OCI-LY3 (cell line): Measurements from ENCODE around the gene TTLL11.

Source experiments
- H2AFZ ChIP-seq: fragments of 200-600, 300-600 bp; shearing (Covaris generic); 2 replicates; pipeline ENCODE4 v1.6.0; 2014; ENCODE audit warnings: antibody characterized with exemption, low read depth, low read length
- H3K27ac ChIP-seq: fragments of 200-600, 300-600 bp; sonication (generic); 2 replicates; pipeline ENCODE4 v1.5.1; 2014; ENCODE audit warnings: mild to moderate bottlenecking, low read length, moderate library complexity, mixed read lengths
- H3K27me3 ChIP-seq: fragments of 200-600, 300-600 bp; sonication (generic); 2 replicates; pipeline ENCODE4 v1.6.1; 2014; ENCODE audit warnings: low read depth, low read length, mixed read lengths
- H3K36me3 ChIP-seq: fragments of 200-600, 300-600 bp; sonication (generic); replicated peaks from 2 replicates; pipeline ENCODE3; 2014; ENCODE audit warnings: low read depth, low read length, mixed read lengths
- H3K4me1 ChIP-seq: fragments of 300-600, 200-600 bp; sonication (generic); 2 replicates; pipeline ENCODE4 v1.6.1; 2014; ENCODE audit warnings: low read length, mixed read lengths
- H3K4me2 ChIP-seq: fragments of 200-600, 300-600 bp; sonication (generic); 2 replicates; pipeline ENCODE4 v1.6.1; 2014; ENCODE audit warnings: low read length, mixed read lengths
- H3K4me3 ChIP-seq: fragments of 300-600, 200-600 bp; sonication (generic); 2 replicates; pipeline ENCODE4 v1.5.1; 2014; ENCODE audit warnings: antibody characterized with exemption, mild to moderate bottlenecking, low read length, moderate library complexity
- H3K79me2 ChIP-seq: fragments of 300-600, 200-600 bp; shearing (Covaris generic); 2 replicates; pipeline ENCODE4 v1.6.1; 2014; ENCODE audit warnings: mild to moderate bottlenecking, low read length, mixed read lengths
- H3K9ac ChIP-seq: fragments of 300-600, 200-600 bp; shearing (Covaris generic); 2 replicates; pipeline ENCODE4 v1.6.0; 2014; ENCODE audit warnings: mild to moderate bottlenecking, low read length, moderate library complexity
- H3K9me3 ChIP-seq: fragments of 200-600, 300-600 bp; shearing (Covaris generic); 2 replicates; pipeline ENCODE4 v1.6.1; 2014; ENCODE audit warnings: low read length, mixed read lengths; ENCODE audit not compliant: insufficient read depth
- H4K20me1 ChIP-seq: fragments of 200-600, 300-600 bp; sonication (generic); 2 replicates; pipeline ENCODE4 v1.6.1; 2016; ENCODE audit warnings: low read length, mixed read lengths; ENCODE audit not compliant: insufficient read depth
- CTCF ChIP-seq: fragments of 200-600, 300-600 bp; sonication (generic); IDR thresholded peaks from 2 replicates; pipeline ENCODE4 v1.5.1; 2014; ENCODE audit warnings: antibody characterized with exemption, low read length, low read depth
- EZH2phosphoT487 ChIP-seq: fragments of 200-600 bp; shearing (Covaris generic); IDR thresholded peaks from 2 replicates; pipeline ENCODE4 v1.6.1; 2018; ENCODE audit warnings: antibody characterized with exemption, mixed run types, low read depth

The TTLL11 gene

GRCh38 chr9:121898856-121899255 is 194.3 kb downstream of the TTLL11 start:
- TF ChIP-seq CTCF (no peak), EZH2phosphoT487 (no peak)

GRCh38 chr9:121897140-121897539 is 196.0 kb downstream of the TTLL11 start:
- H3K4me3 ChIP-seq: no peak overlapping the region
- no peaks in the 10 kb centered on the region for H3K27me3 ChIP-seq
- no peak overlapping the region for H3K27ac ChIP-seq
- no peaks in the 10 kb centered on the region for H3K79me2 ChIP-seq
- peaks cover 9% of the 10 kb centered on the region; the same call in 1 of the 2 replicates for H3K9me3 ChIP-seq
- H4K20me1 ChIP-seq: no peaks in the 10 kb centered on the region
- no peak overlapping the region for H2AFZ ChIP-seq
- TF ChIP-seq EZH2phosphoT487 (no peak), CTCF (no peak)
- no peaks in the 10 kb centered on the region for H3K36me3 ChIP-seq
- no peak overlapping the region for H3K4me2 ChIP-seq
- H3K9ac ChIP-seq: no peak overlapping the region
- no peaks in the 10 kb centered on the region for H3K4me1 ChIP-seq

More at GRCh38 chr9:121898856-121899255, 194.3 kb downstream of the TTLL11 start:
- H3K79me2 ChIP-seq: no peaks in the 10 kb centered on the region
- no peak overlapping the region for H3K4me2 ChIP-seq
- no peaks in the 10 kb centered on the region for H4K20me1 ChIP-seq
- H3K4me1 ChIP-seq: no peaks in the 10 kb centered on the region
- no peak overlapping the region for H3K27ac ChIP-seq
- peaks cover 9% of the 10 kb centered on the region; the same call in 1 of the 2 replicates for H3K9me3 ChIP-seq
- no peak overlapping the region for H2AFZ ChIP-seq
- H3K27me3 ChIP-seq: no peaks in the 10 kb centered on the region
- H3K4me3 ChIP-seq: no peak overlapping the region
- no peak overlapping the region for H3K9ac ChIP-seq
- no peaks in the 10 kb centered on the region for H3K36me3 ChIP-seq

GRCh38 chr9:121896545-121896943 is 196.6 kb downstream of the TTLL11 start:
- H3K79me2 ChIP-seq: no peaks in the 10 kb centered on the region
- no peak for TF ChIP-seq EZH2phosphoT487
- no peak for TF ChIP-seq CTCF
- no peaks in the 10 kb centered on the region for H4K20me1 ChIP-seq
- H3K4me3 ChIP-seq: no peak overlapping the region
- no peaks in the 10 kb centered on the region for H3K27me3 ChIP-seq
- no peaks in the 10 kb centered on the region for H3K4me1 ChIP-seq
- no peak overlapping the region for H2AFZ ChIP-seq
- no peak overlapping the region for H3K9ac ChIP-seq
- no peaks in the 10 kb centered on the region for H3K36me3 ChIP-seq
- H3K4me2 ChIP-seq: no peak overlapping the region
- peaks cover 9% of the 10 kb centered on the region; the same call in 1 of the 2 replicates for H3K9me3 ChIP-seq
- H3K27ac ChIP-seq: no peak overlapping the region

GRCh38 chr9:121895818-121896544 is 197.1 kb downstream of the TTLL11 start:
- Histone ChIP-seq H3K4me2 (no peak overlapping the region), H3K4me1 (no peaks in the 10 kb centered on the region), H3K36me3 (no peaks in the 10 kb centered on the region), H2AFZ (no peak overlapping the region), H3K9ac (no peak overlapping the region), H3K9me3 (peaks cover 9% of the 10 kb centered on the region; the same call in 1 of the 2 replicates), H4K20me1 (no peaks in the 10 kb centered on the region), H3K27me3 (no peaks in the 10 kb centered on the region), H3K27ac (no peak overlapping the region), H3K79me2 (no peaks in the 10 kb centered on the region), H3K4me3 (no peak overlapping the region)
- no peak for TF ChIP-seq EZH2phosphoT487
